HepG2 (cell line): ENCODE results near the gene NMRAL1. TPM values are rescaled to one million over a fixed set of nuclear protein-coding genes. Genes with fewer than 3 reads are reported as not detected.

ENCODE experiments used
- AKAP8 ChIP-seq: sonication (generic); formaldehyde crosslinking; IDR thresholded peaks from 2 replicates; pipeline ENCODE4 v1.5.1; 2020; ENCODE audit warnings: mild to moderate bottlenecking, missing genetic modification reagents
- ATF7-NPFF ChIP-seq: sonication (generic); formaldehyde crosslinking; IDR thresholded peaks from 2 replicates; pipeline ENCODE4 v1.8.1; 2023; ENCODE audit warnings: mild to moderate bottlenecking, low read depth, missing genetic modification reagents, moderate library complexity
- BRD4 ChIP-seq: sonication (generic); formaldehyde crosslinking; IDR thresholded peaks from 2 replicates; pipeline ENCODE4 v1.4.0; 2020; ENCODE audit warnings: missing genetic modification reagents
- CBX5 ChIP-seq: sonication (generic); formaldehyde crosslinking; IDR thresholded peaks from 2 replicates; pipeline ENCODE4 v1.4.0; 2020; ENCODE audit warnings: missing genetic modification reagents, borderline replicate concordance
- CCDC6 ChIP-seq: sonication (generic); formaldehyde crosslinking; IDR thresholded peaks from 2 replicates; pipeline ENCODE4 v1.8.1; 2022; ENCODE audit warnings: mild to moderate bottlenecking, missing genetic modification reagents, moderate library complexity
- FOXK1 ChIP-seq: sonication (generic); formaldehyde crosslinking; IDR thresholded peaks from 2 replicates; pipeline ENCODE4 v1.4.0; 2020; ENCODE audit warnings: low read depth, missing genetic modification reagents, borderline replicate concordance
- HNF1B ChIP-seq: sonication (generic); formaldehyde crosslinking; IDR thresholded peaks from 2 replicates; pipeline ENCODE4 v1.5.1; 2020; ENCODE audit warnings: mild to moderate bottlenecking, moderate library complexity, missing genetic modification reagents
- HOXA3 ChIP-seq: sonication (generic); formaldehyde crosslinking; IDR thresholded peaks from 2 replicates; pipeline ENCODE4 v1.5.0; 2020; ENCODE audit warnings: missing genetic modification reagents
- IRF9 ChIP-seq: sonication (generic); formaldehyde crosslinking; IDR thresholded peaks from 2 replicates; pipeline ENCODE4 v1.8.0; 2022; ENCODE audit warnings: missing genetic modification reagents, mild to moderate bottlenecking, borderline replicate concordance
- MBNL3 ChIP-seq: fragments of 250-450 bp; sonication (Bioruptor Pico); conservative IDR thresholded peaks from 2 replicates; pipeline ENCODE4 v1.8.0; 2022; ENCODE audit warnings: mild to moderate bottlenecking, inconsistent platforms
- MXD4 ChIP-seq: IDR thresholded peaks from 2 replicates; pipeline ENCODE4 v1.6.1; 2016; ENCODE audit warnings: mild to moderate bottlenecking, missing biosample characterization, missing genetic modification reagents
- POLR2G ChIP-seq: fragments of 200-400 bp; formaldehyde crosslinking; IDR thresholded peaks from 2 replicates; pipeline ENCODE4 v1.6.1; 2018; ENCODE audit warnings: mild to moderate bottlenecking, low read depth, low read length, moderate library complexity
- TBP ChIP-seq: sonication (generic); formaldehyde crosslinking; IDR thresholded peaks from 2 replicates; pipeline ENCODE4 v1.5.0; 2020; ENCODE audit warnings: missing genetic modification reagents
- TCF7L2 ChIP-seq: IDR thresholded peaks from 2 replicates; pipeline ENCODE4 v1.6.1; 2011; ENCODE audit warnings: mild to moderate bottlenecking, low read depth, low read length, moderate library complexity
- XRCC5 ChIP-seq: fragments of 200-400 bp; formaldehyde crosslinking; optimal IDR thresholded peaks from 2 replicates; pipeline ENCODE3; 2017; ENCODE audit warnings: mild to moderate bottlenecking, low read length
- ZBTB38 ChIP-seq: sonication (generic); formaldehyde crosslinking; IDR thresholded peaks from 2 replicates; pipeline ENCODE4 v1.5.1; 2020; ENCODE audit warnings: mild to moderate bottlenecking, missing genetic modification reagents
- ZEB1 ChIP-seq: IDR thresholded peaks from 2 replicates; pipeline ENCODE4 v1.6.1; 2012; ENCODE audit warnings: mild to moderate bottlenecking, low read depth, inconsistent platforms; ENCODE audit not compliant: insufficient replicate concordance
- ZMYM3 ChIP-seq: sonication (generic); formaldehyde crosslinking; IDR thresholded peaks from 2 replicates; pipeline ENCODE4 v1.5.1; 2020; ENCODE audit warnings: mild to moderate bottlenecking, missing genetic modification reagents
- ZNF350 ChIP-seq: sonication (generic); formaldehyde crosslinking; IDR thresholded peaks from 2 replicates; pipeline ENCODE4 v1.4.0; 2020; ENCODE audit warnings: mild to moderate bottlenecking, low read depth, missing genetic modification reagents, borderline replicate concordance
- ZNF547 ChIP-seq: sonication (generic); formaldehyde crosslinking; IDR thresholded peaks from 2 replicates; pipeline ENCODE4 v1.5.1; 2020; ENCODE audit warnings: mild to moderate bottlenecking, missing genetic modification reagents
- ZNF563 ChIP-seq: sonication (generic); formaldehyde crosslinking; IDR thresholded peaks from 2 replicates; pipeline ENCODE4 v1.8.0; 2022; ENCODE audit warnings: mild to moderate bottlenecking, moderate library complexity, missing genetic modification reagents
- ZNF615 ChIP-seq: sonication (generic); formaldehyde crosslinking; IDR thresholded peaks from 2 replicates; pipeline ENCODE4 v1.5.0; 2020; ENCODE audit warnings: mild to moderate bottlenecking, missing genetic modification reagents, borderline replicate concordance
- ZNF660 ChIP-seq: sonication (generic); formaldehyde crosslinking; IDR thresholded peaks from 2 replicates; pipeline ENCODE4 v1.5.1; 2020; ENCODE audit warnings: mild to moderate bottlenecking, low read depth, missing genetic modification reagents, borderline replicate concordance
- ZNF781 ChIP-seq: sonication (generic); formaldehyde crosslinking; IDR thresholded peaks from 2 replicates; pipeline ENCODE4 v1.5.1; 2020; ENCODE audit warnings: borderline replicate concordance, mild to moderate bottlenecking, missing genetic modification reagents; ENCODE audit errors: not compliant biosample characterization
- ZSCAN20 ChIP-seq: sonication (generic); formaldehyde crosslinking; IDR thresholded peaks from 2 replicates; pipeline ENCODE4 v1.4.0; 2020; ENCODE audit warnings: missing genetic modification reagents, mild to moderate bottlenecking, borderline replicate concordance
- polyA plus RNA-seq, 8 experiments: library from polyadenylated mRNA; depleted of rRNA in 3 of 8; stranded (reverse) in 7 of 8; unstranded in 1 of 8; fragments of >200 nt; fragmentation: Illumina TruSeq in 4 of 8; extraction: Trizol in 4 of 8; gene quantifications; 2 replicates each; pipeline versions ENCODE4 v1.2.1 to v1.2.3, GENCODE V29; 2011 to 2016; ENCODE audit warnings: low read depth in 4 of 8, missing spikeins in 1 of 8, mixed read lengths in 1 of 8; ENCODE audit not compliant: insufficient read depth in 1 of 8
- total RNA-seq, 5 experiments: library from RNA; depleted of rRNA; stranded (reverse); fragments of >200 nt; fragmentation: Illumina TruSeq; extraction: Trizol; gene quantifications; 2 replicates each; pipeline ENCODE4 v1.2.3, GENCODE V29; 2016; ENCODE audit warnings: low read depth in 1 of 5
- TF ChIP-seq, protein P1 (sequence below): sonication (generic); formaldehyde crosslinking; IDR thresholded peaks from 2 replicates; pipeline ENCODE4 v1.8.1; 2023; ENCODE audit warnings: mild to moderate bottlenecking, inconsistent platforms, moderate library complexity, missing genetic modification reagents, borderline replicate concordance

The NMRAL1 gene
- total and polyA plus RNA-seq, 2 of the 13 experiments (the other 11 are each of a cell fraction or from before 2014, with no cell fraction given): 30.8 to 33.1 TPM

DNA sequence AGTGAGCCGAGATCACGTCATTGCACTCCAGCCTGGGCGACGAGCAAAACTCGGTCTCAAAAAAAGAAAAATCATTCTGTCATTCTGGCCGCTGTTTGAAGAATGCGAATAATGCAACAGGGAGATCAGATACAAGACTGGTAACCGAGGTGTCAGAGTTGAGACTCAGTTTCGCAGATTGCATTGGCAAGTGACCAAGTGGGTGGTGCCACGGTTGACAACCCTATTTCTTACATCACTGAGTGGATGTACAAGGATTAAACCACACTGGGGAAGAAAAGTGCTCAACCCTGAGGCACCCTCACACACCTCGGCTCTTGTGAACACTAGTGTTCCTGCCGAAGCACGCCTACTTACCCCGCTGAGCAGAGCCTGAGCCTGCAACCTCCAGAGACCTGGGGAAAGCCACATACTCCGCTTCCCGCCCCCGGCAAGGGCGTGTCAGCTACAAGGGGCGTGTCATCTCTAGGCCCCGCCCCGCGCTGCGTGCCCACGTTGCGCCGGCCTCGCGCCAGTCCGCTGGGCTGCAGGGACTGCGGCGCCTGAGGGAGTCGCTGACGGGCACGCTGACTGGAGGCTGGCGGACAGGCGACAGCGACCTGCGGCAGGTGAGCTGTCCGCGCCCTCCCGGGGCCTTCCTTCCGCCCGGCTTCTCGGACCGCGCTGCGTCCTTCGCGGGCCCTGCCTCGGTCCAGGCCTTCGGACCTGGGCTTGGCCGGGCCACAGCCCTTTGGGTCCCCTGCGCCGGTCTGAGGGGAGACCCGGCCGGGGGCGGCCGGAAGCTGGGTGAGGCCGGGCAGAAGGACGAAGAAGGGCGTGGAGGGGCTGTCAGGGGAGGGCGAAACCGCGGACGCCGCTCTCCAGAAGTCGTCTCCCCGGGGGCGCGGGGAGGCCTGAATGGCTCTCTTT, 1.7 kb upstream of the NMRAL1 start, which contains the start of gene HMOX2 (continued):
- TF ChIP-seq ZNF660 (CRISPR knock-in tag): no peak
- 0 out of 2 replicates have a peak, but pooled peaks have one; percentile 80 for TF ChIP-seq ZSCAN20 (CRISPR knock-in tag)
- TF ChIP-seq ZNF563 (CRISPR knock-in tag): peak; percentile 69; the same call in 1 of the 2 replicates
- no peak for TF ChIP-seq ZMYM3 (CRISPR knock-in tag)
- TF ChIP-seq CBX5 (CRISPR knock-in tag): peak; percentile 74; the same call in 1 of the 2 replicates
- TF ChIP-seq BRD4 (CRISPR knock-in tag): 0 out of 2 replicates have a peak, but pooled peaks have one; percentile 32
- TF ChIP-seq AKAP8 (CRISPR knock-in tag): peak; percentile 92
- peak; percentile 98 for TF ChIP-seq CCDC6 (CRISPR knock-in tag)
- peak; percentile 69 for TF ChIP-seq ZEB1
- no peak for TF ChIP-seq TBP
- TF ChIP-seq, protein P1, sequence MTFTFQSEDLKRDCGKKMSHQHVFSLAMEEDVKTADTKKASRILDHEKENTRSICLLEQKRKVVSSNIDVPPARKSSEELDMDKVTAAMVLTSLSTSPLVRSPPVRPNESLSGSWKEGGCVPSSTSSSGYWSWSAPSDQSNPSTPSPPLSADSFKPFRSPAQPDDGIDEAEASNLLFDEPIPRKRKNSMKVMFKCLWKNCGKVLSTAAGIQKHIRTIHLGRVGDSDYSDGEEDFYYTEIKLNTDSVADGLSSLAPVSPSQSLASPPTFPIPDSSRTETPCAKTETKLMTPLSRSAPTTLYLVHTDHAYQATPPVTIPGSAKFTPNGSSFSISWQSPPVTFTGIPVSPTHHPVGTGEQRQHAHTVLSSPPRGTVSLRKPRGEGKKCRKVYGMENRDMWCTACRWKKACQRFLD (CRISPR knock-in tag): peak; percentile 64; the same call in 1 of the 2 replicates
- peak; percentile 96 for TF ChIP-seq ZBTB38 (CRISPR knock-in tag)
- TF ChIP-seq MXD4: peak; percentile 89
- no peak for TF ChIP-seq MBNL3 (CRISPR knock-in tag)
- TF ChIP-seq ZNF781 (CRISPR knock-in tag): no peak
- no peak for TF ChIP-seq ZNF615 (CRISPR knock-in tag)
- peak; percentile 85 for TF ChIP-seq HNF1B (CRISPR knock-in tag)
- TF ChIP-seq ATF7-NPFF: peak; percentile 90; the same call in 1 of the 2 replicates
- TF ChIP-seq FOXK1 (CRISPR knock-in tag): peak; percentile 17; the same call in 1 of the 2 replicates
- peak; percentile 84 for TF ChIP-seq POLR2G
- peak; percentile 81; the same call in 1 of the 2 replicates for TF ChIP-seq ZNF350
- TF ChIP-seq IRF9 (CRISPR knock-in tag): peak; percentile 90
- peak; percentile 92 for TF ChIP-seq HOXA3
- TF ChIP-seq XRCC5: peak; percentile 66
- no peak for TF ChIP-seq TCF7L2
- peak; percentile 89 for TF ChIP-seq ZNF547 (CRISPR knock-in tag)
